T-helper 1 cell treated with Interleukin-12 subunit alpha and Interleukin-12 subunit beta and Interleukin-4 antibody, amounts not matched to agents 30 μg/mL and 1 μg/mL, for 36 hours (primary cell): Measurements from ENCODE around the gene MFGE8.

ENCODE experiments used
- H3K27ac Mint-ChIP-seq: one replicate; pipeline ENCODE4 v1.8.0; 2021; ENCODE audit warnings: mild to moderate bottlenecking, mixed read lengths
- H3K27me3 Mint-ChIP-seq: one replicate; pipeline ENCODE4 v1.8.0; 2021; ENCODE audit warnings: low read depth, mixed read lengths
- H3K36me3 Mint-ChIP-seq: one replicate; pipeline ENCODE4 v1.8.0; 2021; ENCODE audit warnings: low read depth, mixed read lengths
- H3K4me1 Mint-ChIP-seq: one replicate; pipeline ENCODE4 v1.8.0; 2021; ENCODE audit warnings: low read depth, mixed read lengths
- H3K4me3 Mint-ChIP-seq: one replicate; pipeline ENCODE4 v1.8.0; 2021; ENCODE audit warnings: mild to moderate bottlenecking, moderate library complexity, mixed read lengths
- H3K9me3 Mint-ChIP-seq: one replicate; pipeline ENCODE4 v1.8.0; 2021; ENCODE audit warnings: mixed read lengths

Gene MFGE8

GRCh38 chr15:88908123-88908522 lies 5.1 kb downstream of the MFGE8 start:
- Mint-ChIP-seq H3K4me1 (peaks cover 15% of the 10 kb centered on the region), H3K36me3 (peaks cover 2% of the 10 kb centered on the region), H3K9me3 (no peaks in the 10 kb centered on the region), H3K27me3 (peaks cover 5% of the 10 kb centered on the region), H3K27ac (no peak overlapping the region), H3K4me3 (no peak overlapping the region)

- no peaks in the 10 kb centered on the region for H3K9me3 Mint-ChIP-seq
- no peak overlapping the region for H3K4me3 Mint-ChIP-seq
- H3K27me3 Mint-ChIP-seq = peaks cover 5% of the 10 kb centered on the region
- H3K4me1 Mint-ChIP-seq = peaks cover 14% of the 10 kb centered on the region
- H3K36me3 Mint-ChIP-seq = peaks cover 2% of the 10 kb centered on the region
- no peak overlapping the region for H3K27ac Mint-ChIP-seq
Observed at GRCh38 chr15:88907111-88907510, 6.1 kb downstream of the MFGE8 start.

GRCh38 chr15:88906551-88906950 lies 6.6 kb downstream of the MFGE8 start:
- Mint-ChIP-seq H3K4me1 (peaks cover 15% of the 10 kb centered on the region), H3K36me3 (peaks cover 2% of the 10 kb centered on the region), H3K27ac (no peak overlapping the region), H3K9me3 (no peaks in the 10 kb centered on the region), H3K4me3 (no peak overlapping the region), H3K27me3 (peaks cover 5% of the 10 kb centered on the region)

- Mint-ChIP-seq H3K4me1 (peaks cover 15% of the 10 kb centered on the region), H3K27me3 (peaks cover 4% of the 10 kb centered on the region), H3K4me3 (no peak overlapping the region), H3K36me3 (peaks cover 2% of the 10 kb centered on the region), H3K9me3 (no peaks in the 10 kb centered on the region), H3K27ac (no peak overlapping the region)
Observed at GRCh38 chr15:88906130-88906529, 7.0 kb downstream of the MFGE8 start.

GRCh38 chr15:88905576-88905975 lies 7.6 kb downstream of the MFGE8 start:
- no peak overlapping the region for H3K4me3 Mint-ChIP-seq
- H3K4me1 Mint-ChIP-seq = peaks cover 13% of the 10 kb centered on the region
- H3K36me3 Mint-ChIP-seq = peaks cover 2% of the 10 kb centered on the region
- H3K27ac Mint-ChIP-seq = no peak overlapping the region
- H3K27me3 Mint-ChIP-seq = no peaks in the 10 kb centered on the region
- no peaks in the 10 kb centered on the region for H3K9me3 Mint-ChIP-seq

- Mint-ChIP-seq H3K9me3 (no peaks in the 10 kb centered on the region), H3K27ac (peak overlapping the region; percentile 70), H3K4me3 (no peak overlapping the region), H3K4me1 (peaks cover 13% of the 10 kb centered on the region), H3K36me3 (no peaks in the 10 kb centered on the region), H3K27me3 (no peaks in the 10 kb centered on the region)
Observed at GRCh38 chr15:88904624-88905327, 8.4 kb downstream of the MFGE8 start.

GRCh38 chr15:88904257-88904623 lies 8.9 kb downstream of the MFGE8 start:
- Mint-ChIP-seq H3K36me3 (no peaks in the 10 kb centered on the region), H3K9me3 (no peaks in the 10 kb centered on the region), H3K4me3 (no peak overlapping the region), H3K27me3 (no peaks in the 10 kb centered on the region), H3K4me1 (peaks cover 13% of the 10 kb centered on the region), H3K27ac (peak overlapping the region; percentile 70)

- Mint-ChIP-seq H3K27ac (peak overlapping the region; percentile 26), H3K4me3 (no peak overlapping the region), H3K27me3 (no peaks in the 10 kb centered on the region), H3K4me1 (peaks cover 15% of the 10 kb centered on the region), H3K36me3 (no peaks in the 10 kb centered on the region), H3K9me3 (no peaks in the 10 kb centered on the region)
Observed at GRCh38 chr15:88902846-88903245, 10.3 kb downstream of the MFGE8 start.

GRCh38 chr15:88902221-88902835 lies 10.9 kb downstream of the MFGE8 start:
- Mint-ChIP-seq H3K4me3 (no peak overlapping the region), H3K27me3 (no peaks in the 10 kb centered on the region), H3K9me3 (no peaks in the 10 kb centered on the region), H3K4me1 (peaks cover 20% of the 10 kb centered on the region), H3K27ac (no peak overlapping the region), H3K36me3 (no peaks in the 10 kb centered on the region)

- Mint-ChIP-seq H3K27me3 (no peaks in the 10 kb centered on the region), H3K4me3 (no peak overlapping the region), H3K9me3 (no peaks in the 10 kb centered on the region), H3K4me1 (peaks cover 27% of the 10 kb centered on the region), H3K36me3 (no peaks in the 10 kb centered on the region), H3K27ac (no peak overlapping the region)
Observed at GRCh38 chr15:88901508-88902220, 11.5 kb downstream of the MFGE8 start.

GRCh38 chr15:88900982-88901418 lies 12.2 kb downstream of the MFGE8 start:
- H3K27ac Mint-ChIP-seq = no peak overlapping the region
- no peaks in the 10 kb centered on the region for H3K9me3 Mint-ChIP-seq
- no peak overlapping the region for H3K4me3 Mint-ChIP-seq
- H3K36me3 Mint-ChIP-seq = no peaks in the 10 kb centered on the region
- peaks cover 30% of the 10 kb centered on the region for H3K4me1 Mint-ChIP-seq
- no peaks in the 10 kb centered on the region for H3K27me3 Mint-ChIP-seq

- no peaks in the 10 kb centered on the region for H3K27me3 Mint-ChIP-seq
- no peaks in the 10 kb centered on the region for H3K36me3 Mint-ChIP-seq
- H3K9me3 Mint-ChIP-seq = no peaks in the 10 kb centered on the region
Observed at GRCh38 chr15:88900309-88900981, 12.7 kb downstream of the MFGE8 start.

GRCh38 chr15:88899251-88899650 lies 13.9 kb downstream of the MFGE8 start:
- Mint-ChIP-seq H3K36me3 (no peaks in the 10 kb centered on the region), H3K4me3 (no peak overlapping the region), H3K27ac (no peak overlapping the region), H3K27me3 (no peaks in the 10 kb centered on the region), H3K9me3 (no peaks in the 10 kb centered on the region), H3K4me1 (peaks cover 28% of the 10 kb centered on the region)

More at GRCh38 chr15:88900309-88900981, 12.7 kb downstream of the MFGE8 start:
- Mint-ChIP-seq H3K27ac (no peak overlapping the region), H3K4me3 (no peak overlapping the region), H3K4me1 (peaks cover 34% of the 10 kb centered on the region)

GRCh38 chr15:88898736-88899135 lies 14.4 kb downstream of the MFGE8 start:
- Mint-ChIP-seq H3K9me3 (no peaks in the 10 kb centered on the region), H3K36me3 (no peaks in the 10 kb centered on the region), H3K27ac (no peak overlapping the region), H3K4me3 (no peak overlapping the region), H3K4me1 (peaks cover 30% of the 10 kb centered on the region), H3K27me3 (no peaks in the 10 kb centered on the region)
